ENCODE results near the gene PIF1. TPM values are rescaled to one million over a fixed set of nuclear protein-coding genes. Genes with fewer than 3 reads are reported as not detected.

PIF1 gene
- total RNA-seq, 1 donor from 2014 or later: 5.5 TPM

DNA sequence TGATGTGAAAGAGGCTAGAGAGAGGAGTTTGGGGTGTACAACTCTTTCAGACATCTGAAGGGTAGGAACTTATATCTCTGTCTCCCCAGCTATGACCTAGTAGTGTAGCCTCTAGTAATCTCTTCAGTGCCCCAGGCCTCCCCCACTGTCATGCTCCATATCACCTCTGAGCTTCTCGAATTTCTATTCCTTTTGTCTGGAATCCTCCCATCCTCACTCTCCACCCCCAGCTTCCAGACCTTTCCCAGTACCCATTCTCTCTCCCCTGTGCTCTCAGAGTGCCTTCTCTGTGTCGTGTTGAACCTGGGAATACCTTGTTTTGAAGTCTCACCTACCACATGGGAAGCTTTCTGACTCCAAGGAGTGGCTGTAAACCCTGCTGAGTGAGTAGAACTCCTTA, 46.4 kb downstream of the PIF1 start:
- H3K9me3 Mint-ChIP-seq: no peaks in the 10 kb centered on the region
- peaks cover 13% of the 10 kb centered on the region for H3K4me1 Mint-ChIP-seq
- TF ChIP-seq, protein P1, sequence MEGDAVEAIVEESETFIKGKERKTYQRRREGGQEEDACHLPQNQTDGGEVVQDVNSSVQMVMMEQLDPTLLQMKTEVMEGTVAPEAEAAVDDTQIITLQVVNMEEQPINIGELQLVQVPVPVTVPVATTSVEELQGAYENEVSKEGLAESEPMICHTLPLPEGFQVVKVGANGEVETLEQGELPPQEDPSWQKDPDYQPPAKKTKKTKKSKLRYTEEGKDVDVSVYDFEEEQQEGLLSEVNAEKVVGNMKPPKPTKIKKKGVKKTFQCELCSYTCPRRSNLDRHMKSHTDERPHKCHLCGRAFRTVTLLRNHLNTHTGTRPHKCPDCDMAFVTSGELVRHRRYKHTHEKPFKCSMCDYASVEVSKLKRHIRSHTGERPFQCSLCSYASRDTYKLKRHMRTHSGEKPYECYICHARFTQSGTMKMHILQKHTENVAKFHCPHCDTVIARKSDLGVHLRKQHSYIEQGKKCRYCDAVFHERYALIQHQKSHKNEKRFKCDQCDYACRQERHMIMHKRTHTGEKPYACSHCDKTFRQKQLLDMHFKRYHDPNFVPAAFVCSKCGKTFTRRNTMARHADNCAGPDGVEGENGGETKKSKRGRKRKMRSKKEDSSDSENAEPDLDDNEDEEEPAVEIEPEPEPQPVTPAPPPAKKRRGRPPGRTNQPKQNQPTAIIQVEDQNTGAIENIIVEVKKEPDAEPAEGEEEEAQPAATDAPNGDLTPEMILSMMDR (IDR thresholded peaks at IDR 0.05): no peak
- H3K27me3 Mint-ChIP-seq: peaks cover 11% of the 10 kb centered on the region
- no peak overlapping the region for H3K27ac Mint-ChIP-seq
- intact Hi-C loops (cut with micrococcal nuclease): no loop called here
- H3K4me3 Mint-ChIP-seq: no peak overlapping the region
- DNase-seq: no peak
- ATAC-seq (ENCODE audit: low read depth): no peak
- H3K36me3 Mint-ChIP-seq (ENCODE audit: low read depth): no peaks in the 10 kb centered on the region
- CTCF ChIA-PET: no interaction called here
- POLR2A ChIA-PET: interaction anchor here (0.6 kb wide), 1 partner anchor 16 kb away, joined by 8 read pairs; no protein-coding TSS in a partner anchor

GRCh38 chr15:64776402-64776786, 49.1 kb downstream of the PIF1 start:
- ChIA-PET CTCF (no interaction called here), POLR2A (no interaction called here)
- H3K4me3 Mint-ChIP-seq: peak overlapping the region; percentile 75
- TF ChIP-seq, protein P1 (IDR thresholded peaks at IDR 0.05): no peak
- no peaks in the 10 kb centered on the region for H3K36me3 Mint-ChIP-seq (ENCODE audit: low read depth)
- ATAC-seq (ENCODE audit: low read depth): no peak
- intact Hi-C loops (cut with micrococcal nuclease): no loop called here
- no peaks in the 10 kb centered on the region for H3K9me3 Mint-ChIP-seq
- H3K27ac Mint-ChIP-seq: no peak overlapping the region
- DNase-seq: no peak
- H3K27me3 Mint-ChIP-seq: peaks cover 13% of the 10 kb centered on the region
- peaks cover 6% of the 10 kb centered on the region for H3K4me1 Mint-ChIP-seq

DNA sequence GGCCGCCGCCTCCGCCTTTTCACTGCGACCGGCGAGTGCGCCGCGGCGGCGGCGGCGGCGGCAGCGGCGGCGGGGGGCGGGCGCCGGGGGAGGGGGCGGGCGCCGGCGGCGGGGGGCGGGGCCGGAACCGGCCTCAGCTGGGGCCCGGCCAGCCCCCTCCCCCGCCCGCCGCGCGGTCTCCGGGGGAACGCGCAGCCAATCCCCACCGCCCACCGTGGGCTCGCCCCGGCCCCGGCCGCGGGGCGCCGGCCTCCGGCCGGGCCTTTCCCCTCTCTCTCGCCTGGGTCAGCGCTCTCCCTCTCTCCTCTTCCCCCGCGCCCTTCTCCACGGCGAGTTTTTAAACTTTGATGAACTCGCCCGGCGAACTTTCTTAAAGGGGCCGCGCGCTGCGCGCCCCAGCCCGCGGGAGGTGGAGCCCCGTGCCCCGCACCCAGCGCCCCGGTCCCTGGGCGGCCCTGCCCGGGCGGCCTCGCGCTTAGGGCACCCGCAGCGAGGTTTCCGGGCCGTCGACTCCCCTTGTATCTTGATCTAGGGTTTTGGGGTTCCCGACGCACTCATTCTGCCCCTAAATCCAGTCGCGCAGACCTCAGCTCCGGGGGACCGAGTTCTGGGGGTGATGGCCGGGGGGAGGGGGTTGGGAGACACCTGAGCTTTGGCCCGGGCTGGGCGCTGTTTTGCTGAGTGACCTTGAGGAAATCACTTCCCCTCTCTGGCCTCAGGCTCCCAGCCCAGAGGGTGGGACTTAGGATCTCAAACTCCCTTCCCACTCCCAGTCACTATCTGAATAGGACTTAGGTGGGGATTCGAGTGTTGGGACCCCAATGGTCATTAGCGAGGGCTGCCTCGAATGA, 49.7 kb downstream of the PIF1 start, which contains the start of gene RBPMS2:
Gene RBPMS2 (minus strand): TSS at position 39 of the 851 bp plus-strand sequence. CDS start 270 bp downstream, outside the sequence.
- ChIA-PET CTCF (no interaction called here), POLR2A (interaction anchor here (0.6 kb wide), 1 partner anchor 86 kb away, joined by 6 read pairs; no protein-coding TSS in a partner anchor)
- DNase-seq (no peak), ATAC-seq (ENCODE audit: low read depth) (peak; percentile 43)
- no peaks in the 10 kb centered on the region for H3K9me3 Mint-ChIP-seq
- peak within 1 kb of the TSS; percentile 81 for H3K4me3 Mint-ChIP-seq
- TF ChIP-seq, protein P1 (IDR thresholded peaks at IDR 0.05): no peak
- peaks cover 6% of the 10 kb centered on the region for H3K4me1 Mint-ChIP-seq
- peaks cover 13% of the 10 kb centered on the region for H3K27me3 Mint-ChIP-seq
- no peak within 1 kb of the TSS for H3K27ac Mint-ChIP-seq
- no peaks in the 10 kb centered on the region for H3K36me3 Mint-ChIP-seq (ENCODE audit: low read depth)
- intact Hi-C loops (cut with micrococcal nuclease): no loop called here

- POLR2A ChIA-PET: interaction anchor here (0.6 kb wide), 1 partner anchor 77 kb away, joined by 3 read pairs; no protein-coding TSS in a partner anchor
- Mint-ChIP-seq H3K36me3 (ENCODE audit: low read depth) (no peaks in the 10 kb centered on the region), H3K27me3 (peaks cover 13% of the 10 kb centered on the region), H3K9me3 (no peaks in the 10 kb centered on the region), H3K4me3 (peak overlapping the region; percentile 66), H3K27ac (no peak overlapping the region), H3K4me1 (peaks cover 6% of the 10 kb centered on the region)
- intact Hi-C loops (cut with micrococcal nuclease): loop anchor here (5.0 kb wide), 1 partner anchor 37 kb away; no protein-coding TSS in a partner anchor
- DNase-seq (peak; percentile 35), ATAC-seq (ENCODE audit: low read depth) (peak; percentile 50)
- CTCF ChIA-PET: no interaction called here
- TF ChIP-seq, protein P1 (IDR thresholded peaks at IDR 0.05): no peak
Measured at GRCh38 chr15:64774629-64775493, 50.6 kb downstream of the PIF1 start.
